Fibroblast of lung (primary cell): ENCODE measurements around the gene POLK. TPM values are rescaled to one million over a fixed set of nuclear protein-coding genes. Genes with fewer than 3 reads are reported as not detected.

Source experiments
- DNase-seq, 2 donors: peaks; one replicate each; pipeline versions ENCODE4 v3.0.0 to v3.0.0-alpha.2; 2010; ENCODE audit warnings: low read depth in 2 of 2
- H2AFZ ChIP-seq: 2 replicates; pipeline ENCODE4 v1.5.1; 2012; ENCODE audit warnings: low read length, control low read depth, inconsistent platforms
- H3K27ac ChIP-seq: 2 replicates; pipeline ENCODE4 v1.5.1; 2011; ENCODE audit warnings: low read length, control low read depth; ENCODE audit not compliant: insufficient read depth
- H3K27me3 ChIP-seq: 2 replicates; pipeline ENCODE4 v1.5.1; 2011; ENCODE audit warnings: mild to moderate bottlenecking, low read length; ENCODE audit not compliant: control insufficient read depth, insufficient read depth
- H3K36me3 ChIP-seq: 2 replicates; pipeline ENCODE4 v1.5.1; 2011; ENCODE audit warnings: low read length; ENCODE audit not compliant: control insufficient read depth, insufficient read depth
- H3K4me1 ChIP-seq: 2 replicates; pipeline ENCODE4 v1.5.1; 2011; ENCODE audit warnings: low read length; ENCODE audit not compliant: control insufficient read depth, insufficient read depth; ENCODE audit errors: extremely low read depth
- H3K4me2 ChIP-seq: 2 replicates; pipeline ENCODE4 v1.5.1; 2011; ENCODE audit warnings: low read length, control low read depth; ENCODE audit not compliant: insufficient read depth; ENCODE audit errors: extremely low read depth
- H3K4me3 ChIP-seq, 4 experiments: fragments of 200-600 bp in 1 of 4; sonication (generic) in 1 of 4; replicated peaks in 1 of 4; 2 replicates each; pipeline ENCODE4 v1.5.1; 2011 to 2016; ENCODE audit warnings: low read length in 4 of 4, low read depth in 3 of 4, mild to moderate bottlenecking in 3 of 4, control low read depth in 2 of 4, inconsistent platforms in 1 of 4, mixed read lengths in 1 of 4; ENCODE audit not compliant: insufficient read depth in 1 of 4; ENCODE audit errors: control extremely low read depth in 1 of 4
- H3K79me2 ChIP-seq: 2 replicates; pipeline ENCODE4 v1.5.1; 2012; ENCODE audit warnings: mild to moderate bottlenecking, low read length, inconsistent platforms; ENCODE audit not compliant: control insufficient read depth, insufficient read depth
- H3K9ac ChIP-seq: 2 replicates; pipeline ENCODE4 v1.5.1; 2011; ENCODE audit warnings: mild to moderate bottlenecking, low read length, control low read depth; ENCODE audit not compliant: insufficient read depth
- H3K9me3 ChIP-seq: 2 replicates; pipeline ENCODE4 v1.5.1; 2012; ENCODE audit warnings: low read depth, low read length; ENCODE audit not compliant: control insufficient read depth, insufficient read depth
- H4K20me1 ChIP-seq: 2 replicates; pipeline ENCODE4 v1.5.1; 2011; ENCODE audit warnings: low read length; ENCODE audit not compliant: control insufficient read depth, insufficient read depth; ENCODE audit errors: extremely low read depth
- EZH2 ChIP-seq: IDR thresholded peaks from 2 replicates; pipeline ENCODE4 v1.5.1; 2012; ENCODE audit warnings: low read length, control low read depth, mild to moderate bottlenecking; ENCODE audit errors: missing control alignments
- polyA plus RNA-seq, 2 donors: library from polyadenylated mRNA; depleted of rRNA in 1 of 2; stranded (reverse) in 1 of 2; unstranded in 1 of 2; fragments of >200 nt; gene quantifications; 2 replicates each; pipeline ENCODE4 v1.2.1, GENCODE V29; 2011 to 2012; ENCODE audit warnings: missing spikeins in 1 of 2
- total RNA-seq: library from RNA; depleted of rRNA; stranded (reverse); fragments of >200 nt; gene quantifications from 2 replicates; pipeline ENCODE4 v1.2.1, GENCODE V29; 2014
- TF ChIP-seq, protein P1 (sequence below), 2 donors: IDR thresholded peaks in 1 of 2; conservative IDR thresholded peaks in 1 of 2; 1 replicate in 1 of 2; 2 replicates in 1 of 2; pipeline ENCODE4 v1.5.1; 2011 to 2012; ENCODE audit warnings: low read length in 2 of 2, control low read depth in 1 of 2, inconsistent platforms in 1 of 2, low read depth in 1 of 2, mild to moderate bottlenecking in 1 of 2

The POLK gene
- total and polyA plus RNA-seq, 2 donors (not counting 1 experiment from before 2014, with no cell fraction given), result 32.0 to 44.9 TPM

DNA sequence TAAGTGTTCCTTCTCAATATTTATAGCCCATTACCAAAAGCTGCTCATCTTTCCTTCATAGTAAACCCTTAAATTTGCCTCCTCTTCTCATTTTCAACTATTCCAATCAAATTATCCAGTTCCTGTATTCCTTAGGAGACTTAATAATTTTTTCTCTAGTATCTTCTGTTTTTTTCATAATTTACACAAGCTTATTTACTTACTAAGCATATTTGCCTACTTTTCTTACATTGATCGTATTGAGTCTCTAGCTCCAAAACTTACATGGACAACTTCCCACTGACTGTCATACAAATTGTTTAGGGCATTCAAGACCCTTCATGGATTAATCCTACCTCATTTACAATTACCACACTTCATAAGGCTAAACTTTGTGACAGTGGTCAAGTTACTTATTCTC, 3.9 kb upstream of the POLK start:
- Histone ChIP-seq H3K4me3 (no peak overlapping the region), H3K4me2 (no peak overlapping the region), H3K27me3 (no peaks in the 10 kb centered on the region), H4K20me1 (no peaks in the 10 kb centered on the region), H3K4me1 (no peaks in the 10 kb centered on the region), H3K9me3 (no peaks in the 10 kb centered on the region), H3K9ac (no peak overlapping the region), H3K27ac (no peak overlapping the region), H2AFZ (no peak overlapping the region), H3K36me3 (no peaks in the 10 kb centered on the region), H3K79me2 (peaks cover 56% of the 10 kb centered on the region)
- DNase-seq, result no peak
- TF ChIP-seq EZH2, result no peak
- TF ChIP-seq, protein P1, sequence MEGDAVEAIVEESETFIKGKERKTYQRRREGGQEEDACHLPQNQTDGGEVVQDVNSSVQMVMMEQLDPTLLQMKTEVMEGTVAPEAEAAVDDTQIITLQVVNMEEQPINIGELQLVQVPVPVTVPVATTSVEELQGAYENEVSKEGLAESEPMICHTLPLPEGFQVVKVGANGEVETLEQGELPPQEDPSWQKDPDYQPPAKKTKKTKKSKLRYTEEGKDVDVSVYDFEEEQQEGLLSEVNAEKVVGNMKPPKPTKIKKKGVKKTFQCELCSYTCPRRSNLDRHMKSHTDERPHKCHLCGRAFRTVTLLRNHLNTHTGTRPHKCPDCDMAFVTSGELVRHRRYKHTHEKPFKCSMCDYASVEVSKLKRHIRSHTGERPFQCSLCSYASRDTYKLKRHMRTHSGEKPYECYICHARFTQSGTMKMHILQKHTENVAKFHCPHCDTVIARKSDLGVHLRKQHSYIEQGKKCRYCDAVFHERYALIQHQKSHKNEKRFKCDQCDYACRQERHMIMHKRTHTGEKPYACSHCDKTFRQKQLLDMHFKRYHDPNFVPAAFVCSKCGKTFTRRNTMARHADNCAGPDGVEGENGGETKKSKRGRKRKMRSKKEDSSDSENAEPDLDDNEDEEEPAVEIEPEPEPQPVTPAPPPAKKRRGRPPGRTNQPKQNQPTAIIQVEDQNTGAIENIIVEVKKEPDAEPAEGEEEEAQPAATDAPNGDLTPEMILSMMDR (conservative IDR thresholded peaks at IDR 0.05 in 1 of 2, IDR thresholded peaks at IDR 0.05 in 1 of 2; ENCODE audit: low read depth in 1 of 2, low read length in 2 of 2), result no peak

DNA sequence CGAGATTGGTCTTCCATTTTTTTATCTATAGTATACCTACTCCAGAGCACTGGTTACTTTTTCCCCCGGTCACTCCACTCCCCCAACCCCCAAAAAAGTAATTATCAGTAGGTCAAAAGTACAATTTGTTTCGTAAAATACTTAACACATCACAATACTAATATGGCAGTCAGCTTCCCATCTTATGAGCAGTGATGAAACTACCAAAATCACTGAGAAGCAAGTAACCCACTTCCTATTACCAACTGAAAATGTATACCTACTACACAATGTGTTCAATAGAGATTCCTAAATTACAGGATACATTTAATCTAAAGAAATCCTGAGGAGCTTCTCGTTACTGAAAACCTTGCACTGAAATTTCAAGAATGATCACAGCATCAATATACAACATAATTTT, 2.1 kb upstream of the POLK start:
- peak in 1 of 2 donors; percentile 8 for DNase-seq
- peak overlapping the region; percentile 23 for H3K27ac ChIP-seq

DNA sequence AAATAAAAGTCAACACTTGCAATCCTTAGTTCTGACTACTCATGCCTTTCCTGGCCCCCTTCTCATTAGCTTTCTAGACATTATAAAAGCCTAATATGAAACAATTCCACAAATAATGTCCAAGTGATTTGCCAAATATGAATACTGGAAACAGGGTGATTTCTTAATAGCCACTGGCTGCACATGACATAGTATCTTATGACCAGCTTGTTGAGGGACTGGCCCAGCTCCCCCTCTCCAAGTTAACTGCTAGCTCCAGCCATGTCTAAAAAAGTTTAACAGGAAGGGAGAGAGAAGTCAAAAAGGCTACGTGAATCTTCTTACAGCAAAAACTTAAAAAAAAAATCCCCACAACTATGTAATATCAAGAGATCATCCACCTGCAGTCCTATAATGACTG, 1.7 kb upstream of the POLK start:
- Histone ChIP-seq H3K36me3 (no peaks in the 10 kb centered on the region), H3K79me2 (peaks cover 77% of the 10 kb centered on the region), H3K4me3 (peak overlapping the region; percentile 82 to 92 (median 84)), H3K27me3 (no peaks in the 10 kb centered on the region), H3K9ac (no peak overlapping the region), H3K4me1 (no peaks in the 10 kb centered on the region), H4K20me1 (no peaks in the 10 kb centered on the region), H3K4me2 (peak overlapping the region; percentile 81), H2AFZ (no peak overlapping the region), H3K27ac (peak overlapping the region; percentile 23), H3K9me3 (no peaks in the 10 kb centered on the region)
- DNase-seq, result peak; percentile 52 to 79
- TF ChIP-seq, protein P1 (conservative IDR thresholded peaks at IDR 0.05 in 1 of 2, IDR thresholded peaks at IDR 0.05 in 1 of 2; ENCODE audit: low read depth in 1 of 2, low read length in 2 of 2), result no peak
- TF ChIP-seq EZH2, result no peak

More for the DNA sequence above, 2.1 kb upstream of the POLK start:
- H2AFZ ChIP-seq, result no peak overlapping the region
- H4K20me1 ChIP-seq, result no peaks in the 10 kb centered on the region
- H3K36me3 ChIP-seq, result no peaks in the 10 kb centered on the region
- no peak for TF ChIP-seq EZH2
- TF ChIP-seq, protein P1 (conservative IDR thresholded peaks at IDR 0.05 in 1 of 2, IDR thresholded peaks at IDR 0.05 in 1 of 2; ENCODE audit: low read depth in 1 of 2, low read length in 2 of 2), result no peak
- H3K4me3 ChIP-seq, result peak overlapping the region; percentile 82 to 92 (median 84)
- no peaks in the 10 kb centered on the region for H3K9me3 ChIP-seq
- no peaks in the 10 kb centered on the region for H3K27me3 ChIP-seq
- H3K79me2 ChIP-seq, result peaks cover 73% of the 10 kb centered on the region
- no peak overlapping the region for H3K9ac ChIP-seq
- H3K4me2 ChIP-seq, result peak overlapping the region; percentile 81
- H3K4me1 ChIP-seq, result no peaks in the 10 kb centered on the region
